GM19468 (cell line): ENCODE measurements around the gene HNF1A.

ENCODE experiments used
- ATAC-seq: cut with Tn5 transposase; IDR thresholded peaks from one replicate; pipeline ENCODE4 v1.9.1; 2021; ENCODE audit warnings: mild to moderate bottlenecking, moderate library complexity, moderate number of reproducible peaks; ENCODE audit not compliant: unreplicated experiment; ENCODE audit errors: extremely low read depth

HNF1A gene

DNA sequence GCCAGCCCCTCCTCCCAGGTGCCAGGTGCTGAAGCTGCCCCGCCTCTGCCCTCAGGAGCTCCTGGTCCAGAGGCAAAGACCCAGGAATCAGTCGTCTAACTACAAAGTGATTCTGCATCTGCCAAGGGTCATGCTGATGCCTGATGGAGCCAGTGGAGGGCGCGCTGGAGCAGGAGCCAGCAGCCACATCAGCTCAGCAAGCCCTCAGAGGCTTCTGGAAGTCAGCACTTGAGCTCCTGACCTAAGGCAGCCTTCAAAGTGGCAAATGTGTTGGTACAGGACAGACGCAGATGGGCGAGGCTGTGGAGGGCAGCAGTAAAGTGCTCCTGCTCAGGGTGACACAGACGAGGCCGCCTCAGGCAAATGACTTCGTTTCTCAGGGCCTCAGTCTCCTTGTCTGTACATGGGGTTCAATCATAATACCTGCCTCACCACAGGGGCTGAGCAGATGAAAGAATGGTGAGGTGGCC lies 27.0 kb downstream of the HNF1A start:
- no peak for ATAC-seq

DNA sequence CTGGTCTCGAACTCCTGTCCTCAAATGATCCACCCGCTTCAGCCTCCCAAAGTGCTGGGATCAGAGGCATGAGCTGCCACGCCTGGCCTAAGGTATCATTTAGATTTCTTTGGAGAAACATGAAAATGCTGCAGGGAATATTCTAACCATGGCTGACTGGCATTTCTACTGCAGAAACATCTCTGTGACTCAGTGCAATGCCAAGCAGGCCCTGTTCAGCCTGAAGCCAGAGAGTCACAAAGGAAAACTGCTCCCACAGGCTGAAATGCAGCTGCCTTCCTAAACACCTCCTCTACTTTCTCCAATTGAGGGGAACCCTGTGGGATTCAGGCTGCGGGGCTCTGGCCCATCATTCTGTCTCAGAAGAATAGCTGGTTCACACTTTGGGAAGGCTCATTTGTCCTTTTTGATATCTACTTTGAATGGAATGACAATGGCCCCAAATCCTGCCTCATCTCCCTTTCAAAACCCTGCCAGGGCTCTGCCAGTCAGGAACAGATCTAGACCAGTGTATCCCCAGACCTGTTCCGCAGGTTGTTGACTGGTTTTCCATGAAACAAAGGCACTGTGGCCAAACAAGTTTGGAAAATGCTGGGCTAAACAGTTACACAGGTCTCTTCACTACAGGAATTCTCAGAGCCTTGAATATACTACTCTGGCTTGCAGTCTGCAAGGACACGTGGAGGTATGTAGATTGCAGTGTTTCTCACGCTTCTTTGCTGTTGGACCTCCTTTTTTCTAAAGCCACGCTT lies 30.2 kb downstream of the HNF1A start:
- no peak for ATAC-seq

DNA sequence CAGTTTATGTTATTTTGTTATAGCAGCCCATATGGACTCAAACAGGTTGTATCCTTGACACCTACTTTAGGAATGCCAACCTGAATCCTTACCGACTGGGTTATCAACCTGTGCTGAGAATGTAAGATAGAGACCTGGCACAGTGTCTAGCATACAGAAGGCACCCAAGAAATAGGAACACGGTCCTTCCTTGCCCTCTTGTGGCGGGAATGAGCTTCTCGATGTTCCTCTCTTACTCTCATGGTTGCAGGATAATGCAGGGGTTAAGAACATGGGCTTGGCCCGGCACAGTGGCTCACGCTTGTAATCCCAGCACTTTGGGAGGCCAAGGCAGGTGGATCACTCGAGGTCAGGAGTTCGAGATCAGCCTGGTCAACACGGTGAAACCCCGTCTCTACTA lies 31.4 kb downstream of the HNF1A start:
- ATAC-seq, result no peak

DNA sequence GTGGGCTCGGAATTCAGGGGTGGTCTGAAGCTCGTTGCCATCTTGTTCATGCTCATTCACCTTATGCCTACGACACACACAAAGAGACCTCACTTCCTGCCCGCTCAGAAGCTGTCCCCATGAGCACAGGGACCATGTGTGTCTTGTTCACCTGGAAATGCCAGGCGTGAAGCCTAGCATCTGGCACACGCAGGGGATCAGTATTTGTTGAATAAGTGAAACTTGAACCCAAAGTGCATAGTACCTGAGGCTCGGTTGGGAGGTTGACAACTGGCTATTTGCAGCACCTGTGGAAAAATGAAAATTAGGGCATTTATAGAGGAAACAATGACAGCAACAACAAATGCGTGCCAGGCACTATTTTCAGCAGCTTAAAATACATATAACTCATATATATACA lies 32.5 kb downstream of the HNF1A start:
- ATAC-seq, result no peak

DNA sequence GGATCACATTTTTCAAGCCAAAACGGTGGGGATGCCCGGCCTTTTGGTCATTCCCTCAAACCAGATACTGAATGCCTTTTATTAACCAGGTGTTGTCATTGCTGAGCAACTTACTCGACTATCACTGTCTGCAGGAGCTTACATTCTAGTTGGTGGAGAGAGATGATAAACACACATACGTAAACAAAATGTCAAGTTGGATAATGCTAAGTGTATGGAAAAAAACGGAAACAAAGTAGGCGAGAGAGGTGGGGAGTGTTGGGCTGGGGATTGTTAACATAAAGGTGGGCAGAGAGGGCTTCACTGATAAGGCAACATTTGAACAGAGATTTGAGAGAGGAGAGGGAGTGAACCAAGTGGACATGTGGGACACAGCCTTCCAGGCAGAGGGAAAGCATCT lies 33.5 kb downstream of the HNF1A start:
- ATAC-seq, result no peak

DNA sequence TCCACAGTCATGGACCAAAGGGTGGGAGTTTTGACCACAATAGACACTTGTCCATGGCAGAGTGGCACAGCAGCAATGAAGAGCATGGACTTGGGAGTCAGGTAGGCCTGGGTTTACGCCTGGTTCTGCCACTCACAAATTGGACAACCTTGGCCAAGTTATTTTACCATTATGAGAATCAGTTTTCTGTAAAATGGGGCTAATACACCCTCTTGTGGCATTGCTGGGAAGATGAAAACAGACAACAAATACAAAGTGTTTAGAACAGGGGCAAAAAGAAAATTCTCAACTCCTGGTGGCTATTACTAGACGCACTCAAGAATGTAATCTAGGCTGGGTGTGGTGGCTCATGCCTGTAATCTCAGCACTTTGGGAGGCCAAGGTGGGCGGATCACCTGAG lies 35.4 kb downstream of the HNF1A start:
- ATAC-seq, result no peak

DNA sequence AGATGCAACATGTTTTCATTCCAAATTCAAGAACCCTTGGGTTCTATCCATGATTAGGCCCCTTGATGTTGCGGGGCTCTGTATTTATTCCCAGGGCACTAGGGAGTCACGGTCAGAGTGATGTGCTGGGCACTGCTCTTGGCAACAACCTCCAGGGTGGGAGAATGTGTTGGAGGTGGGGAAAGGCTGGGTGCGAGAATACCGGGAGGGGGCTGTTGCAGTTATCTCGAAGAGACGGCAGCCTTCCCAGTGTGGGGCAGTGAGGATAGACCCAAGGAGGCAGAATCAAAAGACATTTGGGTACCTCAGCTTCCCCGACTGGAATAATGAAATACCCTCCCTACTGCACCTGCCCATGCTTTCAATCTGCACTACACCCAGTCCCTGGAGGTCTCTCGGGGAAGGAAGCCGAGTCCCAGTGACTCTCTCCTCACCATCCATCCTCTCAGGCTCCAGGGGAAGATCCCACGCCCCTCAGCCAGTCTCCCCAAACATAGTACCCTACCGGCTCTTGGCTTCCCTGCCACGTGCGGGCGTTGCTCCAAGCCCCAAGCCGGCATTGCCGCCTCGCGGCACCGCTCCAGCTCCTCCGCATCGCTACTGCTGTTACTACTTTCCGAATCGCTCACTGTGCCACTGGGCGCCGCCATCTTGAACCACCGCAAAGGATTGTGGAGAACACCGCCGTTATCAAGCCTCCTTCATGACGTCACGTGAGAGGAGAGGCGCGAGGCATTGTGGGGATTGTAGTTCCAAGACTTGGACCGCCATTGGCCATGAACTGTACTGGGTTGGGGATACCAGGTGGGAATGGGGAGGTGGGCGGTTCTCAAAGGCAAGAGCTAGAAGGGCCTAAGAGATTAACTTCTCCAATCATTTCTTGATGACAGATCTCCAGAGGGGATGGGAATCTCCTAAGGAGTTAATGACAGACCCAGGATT lies 37.8 kb downstream of the HNF1A start, which contains the start of gene C12orf43:
C12orf43 (minus strand) TSS at position 663 of the 942 bp plus-strand sequence; CDS start at position 650, 13 bp downstream.
- peak; percentile 77 for ATAC-seq

DNA sequence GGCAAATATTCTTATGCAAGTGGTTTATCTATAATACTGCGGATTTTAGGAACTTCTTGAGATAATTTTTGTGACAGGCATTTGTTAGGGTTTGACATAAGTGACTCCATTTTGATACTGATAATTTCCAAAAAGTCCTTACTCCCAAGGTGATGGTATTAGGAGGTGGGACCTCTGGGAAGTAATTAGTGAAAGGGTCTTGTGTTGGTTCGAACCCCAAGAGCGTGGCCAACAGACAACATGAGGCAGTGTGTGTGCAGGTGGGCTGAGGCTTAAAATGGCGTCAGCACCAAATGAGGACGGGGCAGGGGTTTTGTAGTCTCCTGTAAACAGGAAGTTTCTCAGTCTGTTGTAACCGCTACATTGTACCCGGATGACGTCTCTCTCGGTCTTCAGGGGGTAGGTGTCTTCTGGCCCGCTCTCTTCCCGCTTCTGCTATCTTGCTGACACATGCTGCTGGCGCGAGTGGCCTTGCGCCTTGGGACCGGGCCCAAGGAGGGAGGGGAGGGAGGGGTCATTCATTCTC lies 39.7 kb downstream of the HNF1A start:
- no peak for ATAC-seq

DNA sequence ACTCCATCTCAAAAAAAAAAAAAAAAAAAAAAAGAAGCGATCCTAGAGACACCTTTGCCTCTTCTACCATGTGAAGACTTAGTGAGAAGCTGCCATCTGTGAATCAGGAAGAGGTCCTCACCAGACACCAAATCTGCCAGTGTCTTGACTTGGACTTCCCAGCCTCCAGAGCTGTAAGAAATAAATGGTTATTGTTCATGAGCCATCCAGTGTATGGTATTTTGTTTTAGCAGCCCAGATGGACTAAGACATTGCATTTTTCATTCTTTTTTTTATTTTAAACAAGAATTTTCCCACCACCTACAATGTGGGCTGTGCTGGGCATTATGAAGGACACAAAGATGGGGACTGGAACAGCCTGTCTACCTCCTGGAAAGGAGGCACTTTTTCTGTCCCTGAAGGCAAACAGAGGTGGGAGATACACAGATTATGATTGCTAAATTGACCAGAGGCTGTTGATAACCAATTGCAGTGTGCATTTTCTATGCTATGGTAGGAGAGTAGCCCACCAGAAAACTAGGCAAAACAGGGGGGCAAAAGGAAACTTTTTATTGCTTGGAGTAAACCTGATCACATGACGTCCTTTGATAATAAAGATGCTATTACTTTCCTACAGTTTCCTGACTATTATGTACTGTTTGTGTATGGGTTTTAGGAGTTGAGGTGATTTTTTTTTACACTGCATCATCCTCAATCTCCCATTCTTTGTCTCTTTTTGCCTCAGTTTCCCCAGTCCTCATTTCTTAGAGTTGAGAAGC lies 40.7 kb downstream of the HNF1A start:
- ATAC-seq, result no peak

DNA sequence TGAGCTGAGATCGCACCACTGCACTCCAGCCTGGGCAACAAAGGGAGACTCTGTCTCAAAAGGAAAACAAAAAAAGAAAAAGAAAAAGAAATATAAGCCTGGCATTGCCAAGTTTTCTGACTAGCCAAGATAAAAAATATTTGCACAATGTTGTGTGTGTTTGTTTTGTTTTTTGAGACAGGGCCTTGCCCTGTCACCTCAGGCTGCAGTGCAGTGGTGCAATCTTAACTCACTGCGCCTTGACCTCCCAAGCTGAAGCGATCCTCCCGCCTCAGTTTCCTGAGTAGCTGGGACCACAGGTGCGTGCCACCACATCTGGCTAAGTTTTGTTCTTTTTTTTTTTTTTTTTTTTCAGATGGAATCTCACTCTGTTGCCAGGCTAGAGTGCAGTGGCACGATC lies 43.4 kb downstream of the HNF1A start:
- ATAC-seq, result no peak

DNA sequence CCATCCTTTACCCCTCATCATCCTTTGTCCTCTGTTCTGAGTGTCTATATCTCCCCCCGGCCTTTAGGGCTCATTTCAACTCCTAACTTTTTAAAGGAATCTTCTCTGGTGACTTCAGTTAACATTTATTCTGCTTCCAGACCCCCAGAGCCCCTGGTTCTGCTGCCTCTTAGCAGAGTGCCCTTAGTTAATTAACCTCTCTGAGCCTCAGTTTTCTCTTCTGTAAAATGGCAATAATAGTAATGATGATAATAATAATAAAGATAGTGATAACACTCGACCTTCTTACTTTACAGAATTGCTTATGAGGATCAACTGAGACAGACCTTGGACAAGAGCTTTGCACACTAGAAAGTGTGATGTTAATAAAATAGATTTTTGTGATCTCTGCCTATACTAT lies 44.4 kb downstream of the HNF1A start:
- no peak for ATAC-seq

DNA sequence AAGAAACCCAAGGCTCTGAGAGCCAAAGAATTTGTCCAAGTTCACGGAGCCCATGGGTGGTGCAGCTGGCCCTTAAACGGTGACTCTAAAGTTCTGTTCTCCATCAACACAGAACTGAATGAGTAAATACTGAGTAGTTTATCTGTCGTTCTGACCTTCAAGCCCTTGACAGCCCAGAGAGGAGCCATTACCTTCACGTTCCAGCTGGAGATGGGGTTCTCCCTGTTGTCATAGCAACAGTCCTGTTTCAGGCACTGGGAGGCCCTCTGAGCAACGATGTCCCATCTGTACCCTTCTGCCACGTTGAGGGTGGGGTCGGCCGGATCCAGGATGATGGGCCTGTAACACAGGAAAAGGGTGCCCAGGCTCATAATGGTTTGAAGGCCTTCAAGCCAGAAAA lies 45.5 kb downstream of the HNF1A start:
- no peak for ATAC-seq

DNA sequence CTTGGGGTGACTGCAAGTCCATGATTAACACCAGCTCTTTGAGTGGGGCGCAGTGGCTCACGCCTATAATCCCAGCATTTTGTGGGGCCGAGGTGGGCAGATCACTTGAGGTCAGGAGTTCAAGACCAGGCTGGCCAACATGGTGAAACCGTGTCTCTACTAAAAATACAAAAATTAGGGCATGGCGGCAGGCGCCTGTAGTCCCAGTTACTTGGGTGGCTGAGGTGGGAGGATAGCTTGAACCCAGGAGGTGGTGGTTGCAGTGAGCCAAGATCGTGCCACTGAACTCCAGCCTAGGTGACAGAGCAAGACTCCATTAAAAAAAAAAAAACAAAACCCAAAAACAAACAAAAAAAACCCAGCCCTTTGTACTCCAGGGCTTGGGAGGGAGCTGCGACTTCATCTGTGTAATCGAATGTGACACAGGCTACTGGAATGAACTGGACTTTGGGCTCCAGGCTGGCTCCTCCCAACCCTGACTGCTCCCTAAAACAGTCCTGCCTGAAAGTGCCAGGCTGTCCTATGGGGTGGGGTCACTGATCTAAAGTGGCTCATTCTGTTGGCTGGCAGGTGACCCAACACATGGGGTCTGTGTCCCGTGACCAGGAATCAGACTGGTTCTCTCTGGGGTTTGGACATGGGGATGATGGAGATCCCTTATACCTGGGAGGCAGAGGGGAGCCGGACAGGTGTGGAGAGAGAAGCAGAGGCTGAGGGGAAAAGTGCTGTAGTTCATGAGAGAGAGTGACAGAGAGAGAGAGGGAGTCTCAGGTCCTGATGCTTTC lies 47.3 kb downstream of the HNF1A start:
- ATAC-seq, result no peak

DNA sequence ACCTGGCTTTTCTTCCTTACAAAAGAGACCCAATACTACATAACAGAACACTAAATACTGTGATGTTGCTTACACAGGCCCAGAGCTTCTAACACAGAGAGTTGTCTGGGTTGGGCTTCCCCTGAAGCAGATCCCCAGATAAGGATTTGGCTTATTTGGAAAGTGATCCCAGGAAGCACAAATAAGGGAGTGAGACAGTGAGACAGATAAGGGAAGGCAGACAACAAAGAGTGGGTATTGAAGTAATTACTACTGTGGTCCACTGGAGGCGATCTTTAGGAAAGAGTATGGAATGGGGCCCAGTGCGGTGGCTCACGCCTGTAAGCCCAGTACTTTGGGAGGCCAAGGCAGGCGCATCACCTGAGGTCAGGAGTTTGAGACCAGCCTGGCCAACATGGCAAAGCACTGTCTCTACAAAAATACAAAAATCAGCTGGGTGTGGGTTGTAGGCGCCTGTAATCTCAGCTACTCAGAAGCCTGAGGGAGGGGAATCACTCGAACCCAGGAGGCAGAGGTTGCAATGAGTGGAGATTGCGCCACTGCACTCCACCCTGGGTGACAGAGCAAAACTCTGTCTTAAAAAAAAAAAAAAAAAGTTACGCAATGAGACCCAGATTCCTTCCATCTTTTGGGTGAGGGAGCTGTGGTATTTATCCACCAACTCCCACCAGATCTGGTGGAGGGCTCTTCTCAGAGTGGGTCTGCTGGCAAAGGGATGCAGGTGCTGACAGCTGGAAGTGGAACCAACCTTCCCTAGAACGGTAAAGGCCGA lies 48.1 kb downstream of the HNF1A start:
- ATAC-seq, result no peak

DNA sequence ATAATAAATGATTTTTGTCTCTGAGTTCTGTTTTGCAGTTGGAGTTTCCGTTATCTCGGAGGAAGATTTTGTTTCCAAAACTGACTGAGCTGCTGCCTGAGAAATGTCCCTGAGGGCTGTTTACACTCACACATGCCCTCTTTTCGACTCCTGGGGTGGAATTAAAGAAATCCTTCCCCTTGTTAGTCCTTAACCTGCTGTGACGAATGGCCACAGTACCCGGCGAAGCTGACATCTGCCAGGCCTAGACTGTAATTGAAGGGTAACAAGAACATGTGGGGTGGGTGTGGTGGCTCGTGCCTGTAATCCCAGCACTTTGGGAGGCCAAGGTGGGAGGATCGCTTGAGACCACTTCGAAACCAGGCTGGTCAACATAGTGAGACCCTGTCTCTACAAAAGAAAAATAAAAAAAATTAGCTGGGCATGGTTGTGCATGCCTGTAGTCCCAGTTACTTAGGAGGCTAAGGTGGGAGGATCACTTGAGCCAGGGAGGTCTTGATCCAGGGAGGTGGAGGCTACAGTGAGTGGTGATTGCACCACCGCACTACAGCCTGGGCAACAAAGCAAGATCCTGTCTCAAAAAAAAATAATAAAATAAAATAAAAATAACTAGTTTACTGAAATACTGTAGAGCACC lies 52.4 kb downstream of the HNF1A start:
- no peak for ATAC-seq

DNA sequence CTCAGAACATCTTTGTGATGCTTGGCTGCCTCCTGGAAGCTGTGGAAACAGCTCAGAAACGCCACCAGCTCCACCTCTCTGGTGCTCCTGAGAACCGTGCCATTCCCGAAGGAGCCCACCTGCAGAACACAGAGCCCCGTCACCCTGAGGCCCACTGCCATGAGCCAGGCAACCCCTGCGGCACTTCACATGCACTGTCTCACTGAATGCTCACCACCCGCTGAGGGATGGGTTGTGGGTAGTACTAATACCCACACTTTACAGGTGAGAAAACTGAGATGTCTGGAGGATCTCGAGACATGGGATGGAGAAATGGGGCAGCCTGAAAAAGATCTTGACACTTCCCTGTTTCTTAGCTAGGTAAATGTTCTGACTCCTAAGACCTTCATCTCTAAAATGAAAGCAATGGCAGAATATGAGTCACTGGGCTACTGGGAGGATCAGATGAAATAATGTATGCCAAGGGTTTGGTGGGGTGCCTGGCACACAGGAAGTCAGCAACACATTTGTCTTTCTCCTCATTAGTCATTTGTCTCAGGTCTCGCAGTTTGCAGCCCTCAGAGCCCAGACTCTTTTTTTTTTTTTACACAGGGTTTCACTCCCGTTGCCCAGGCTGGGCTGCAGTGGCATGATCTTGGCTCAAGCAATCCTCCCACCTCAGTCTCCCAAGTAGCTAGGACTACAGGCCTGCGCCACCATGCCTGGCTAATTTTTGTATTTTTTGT lies 55.4 kb downstream of the HNF1A start:
- ATAC-seq, result no peak

DNA sequence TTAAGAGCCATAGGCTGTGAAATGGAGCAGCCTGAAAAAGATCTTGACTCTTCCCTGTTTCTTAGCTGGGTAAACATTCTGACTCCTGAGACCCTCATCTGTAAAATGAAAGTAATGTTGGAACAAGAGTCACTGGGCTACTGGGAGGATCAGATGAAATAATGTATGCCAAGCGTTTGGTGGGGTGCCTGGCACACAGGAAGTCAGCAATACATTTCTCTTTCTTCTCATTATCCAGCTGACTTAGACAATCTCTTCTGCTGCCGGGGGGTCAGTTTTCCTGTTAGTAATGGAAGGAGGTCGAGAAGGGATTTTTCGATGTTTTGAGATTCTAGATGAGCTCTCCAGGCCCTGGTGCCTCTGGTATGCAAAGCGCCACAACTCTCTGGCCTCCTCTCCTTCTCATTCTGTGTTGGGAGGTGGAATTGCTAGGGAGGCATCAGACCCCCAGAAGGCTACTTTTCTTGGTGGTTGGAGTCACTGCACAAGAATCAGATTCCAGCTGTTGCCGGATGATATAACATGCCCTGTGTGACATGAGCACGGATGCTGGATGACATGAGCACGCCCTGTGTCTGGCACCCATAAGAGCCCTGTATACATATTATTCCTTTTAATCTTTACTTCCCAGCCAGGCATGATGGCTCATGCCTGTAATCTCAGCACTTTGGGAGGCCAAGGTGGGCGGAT lies 56.4 kb downstream of the HNF1A start:
- no peak for ATAC-seq
